Neural crest cell (in vitro differentiated cells): ENCODE measurements around the gene DLG5. TPM values are rescaled to one million over a fixed set of nuclear protein-coding genes. Genes with fewer than 3 reads are reported as not detected.
A peak's percentile ranks its signal among the peaks of the same experiment; 100 is the strongest.

Experiments used
- DNase-seq: peaks from one replicate; pipeline ENCODE4 v3.0.0; 2021; ENCODE audit warnings: low read depth, mixed read lengths, low spot score
- H3K27ac Mint-ChIP-seq: one replicate; pipeline ENCODE4 v1.8.0; 2021; ENCODE audit warnings: mild to moderate bottlenecking, mixed read lengths; ENCODE audit not compliant: unreplicated experiment
- H3K27me3 Mint-ChIP-seq: 2 replicates; pipeline ENCODE4 v1.8.0; 2021; ENCODE audit warnings: low read depth, mild to moderate bottlenecking, mixed read lengths
- H3K36me3 Mint-ChIP-seq: 2 replicates; pipeline ENCODE4 v1.8.0; 2021; ENCODE audit warnings: low read depth, mild to moderate bottlenecking, mixed read lengths
- H3K4me1 Mint-ChIP-seq: 2 replicates; pipeline ENCODE4 v1.8.0; 2021; ENCODE audit warnings: mixed read lengths
- H3K4me3 Mint-ChIP-seq: one replicate; pipeline ENCODE4 v1.8.0; 2021; ENCODE audit warnings: mild to moderate bottlenecking, mixed read lengths
- H3K9me3 Mint-ChIP-seq: 2 replicates; pipeline ENCODE4 v1.8.0; 2021; ENCODE audit warnings: mixed read lengths
- CTCF ChIP-seq: fragments of 200-600 bp; sonication (generic); conservative IDR thresholded peaks from 2 replicates; pipeline ENCODE4 v1.5.0; 2021; ENCODE audit warnings: antibody characterized with exemption, mild to moderate bottlenecking
- total RNA-seq: library from RNA; stranded (reverse); gene quantifications from 2 replicates; pipeline ENCODE4 v1.2.1, GENCODE V29; 2021

Gene DLG5
- total RNA-seq, 1 donor from 2014 or later, result 87.3 TPM

- TF ChIP-seq CTCF, result no peak
- no peak for DNase-seq
- H3K27ac Mint-ChIP-seq, result no peak overlapping the region
These were observed 32.5 kb downstream of the DLG5 start for GRCh38 chr10:77894058-77894457.

GRCh38 chr10:77893386-77893785 is 33.2 kb downstream of the DLG5 start:
- no peak for DNase-seq
- Mint-ChIP-seq H3K36me3 (peaks cover 2% of the 10 kb centered on the region), H3K4me3 (no peak overlapping the region), H3K4me1 (peaks cover 74% of the 10 kb centered on the region), H3K27me3 (no peaks in the 10 kb centered on the region), H3K27ac (no peak overlapping the region), H3K9me3 (no peaks in the 10 kb centered on the region)
- no peak for TF ChIP-seq CTCF

More at GRCh38 chr10:77894058-77894457, 32.5 kb downstream of the DLG5 start:
- peaks cover 2% of the 10 kb centered on the region for H3K36me3 Mint-ChIP-seq
- peaks cover 74% of the 10 kb centered on the region for H3K4me1 Mint-ChIP-seq
- H3K27me3 Mint-ChIP-seq, result no peaks in the 10 kb centered on the region
- no peak overlapping the region for H3K4me3 Mint-ChIP-seq
- H3K9me3 Mint-ChIP-seq, result no peaks in the 10 kb centered on the region

GRCh38 chr10:77892761-77893160 is 33.8 kb downstream of the DLG5 start:
- Mint-ChIP-seq H3K9me3 (no peaks in the 10 kb centered on the region), H3K36me3 (peaks cover 2% of the 10 kb centered on the region), H3K4me3 (no peak overlapping the region), H3K27ac (no peak overlapping the region), H3K4me1 (peaks cover 78% of the 10 kb centered on the region), H3K27me3 (no peaks in the 10 kb centered on the region)
- no peak for TF ChIP-seq CTCF
- DNase-seq, result no peak

- Mint-ChIP-seq H3K27me3 (no peaks in the 10 kb centered on the region), H3K9me3 (no peaks in the 10 kb centered on the region), H3K4me1 (peaks cover 84% of the 10 kb centered on the region), H3K4me3 (no peak overlapping the region), H3K36me3 (peaks cover 2% of the 10 kb centered on the region), H3K27ac (peak overlapping the region; percentile 90)
- TF ChIP-seq CTCF, result no peak
- DNase-seq, result no peak
These were observed 34.4 kb downstream of the DLG5 start for GRCh38 chr10:77892021-77892739.

GRCh38 chr10:77890097-77890496 is 36.5 kb downstream of the DLG5 start:
- no peak for TF ChIP-seq CTCF
- no peak overlapping the region for H3K27ac Mint-ChIP-seq
- H3K4me3 Mint-ChIP-seq, result no peak overlapping the region
- peaks cover 93% of the 10 kb centered on the region for H3K4me1 Mint-ChIP-seq
- no peaks in the 10 kb centered on the region for H3K36me3 Mint-ChIP-seq
- H3K9me3 Mint-ChIP-seq, result no peaks in the 10 kb centered on the region
- DNase-seq, result no peak
- H3K27me3 Mint-ChIP-seq, result no peaks in the 10 kb centered on the region
